HUES48 (cell line): Measurements from ENCODE around the gene OPCML.

Experiments
- H3K27ac ChIP-seq: one replicate; pipeline ENCODE4 v1.7.0; 2013; ENCODE audit warnings: low read depth, low read length, inconsistent platforms
- H3K27me3 ChIP-seq: 2 replicates; pipeline ENCODE4 v1.6.1; 2013; ENCODE audit warnings: mild to moderate bottlenecking, low read length; ENCODE audit not compliant: control insufficient read depth, insufficient read depth
- H3K36me3 ChIP-seq: 2 replicates; pipeline ENCODE4 v1.6.1; 2013; ENCODE audit warnings: low read length; ENCODE audit not compliant: control insufficient read depth, insufficient read depth
- H3K4me1 ChIP-seq: 2 replicates; pipeline ENCODE4 v1.6.1; 2013; ENCODE audit warnings: mild to moderate bottlenecking, low read length; ENCODE audit not compliant: control insufficient read depth, insufficient read depth
- H3K4me3 ChIP-seq: 2 replicates; pipeline ENCODE4 v1.5.1; 2013; ENCODE audit warnings: mild to moderate bottlenecking, low read depth, low read length
- H3K9ac ChIP-seq: 2 replicates; pipeline ENCODE4 v1.6.1; 2013; ENCODE audit warnings: mild to moderate bottlenecking, low read depth, low read length, moderate library complexity
- H3K9me3 ChIP-seq: 2 replicates; pipeline ENCODE4 v1.6.1; 2013; ENCODE audit warnings: low read length; ENCODE audit not compliant: control insufficient read depth, insufficient read depth

OPCML gene

DNA sequence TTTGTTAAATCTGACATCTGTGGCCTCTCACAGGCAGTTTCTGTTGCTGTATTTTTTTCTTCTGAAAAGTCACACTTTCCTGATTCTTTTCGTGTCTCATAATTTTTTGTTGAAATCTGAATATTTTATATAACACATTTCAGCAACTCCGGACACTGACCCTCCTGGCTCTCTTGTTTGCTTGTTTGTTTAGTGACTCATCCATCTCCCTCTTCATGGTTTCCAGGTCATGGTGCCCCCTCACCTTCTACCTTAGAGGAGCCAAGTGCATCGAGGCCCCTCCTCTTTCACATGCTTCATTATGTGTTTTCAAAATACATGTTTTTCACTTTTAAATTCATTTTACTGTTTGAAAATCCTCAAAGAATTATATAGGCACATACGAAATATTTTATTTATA lies 562.4 kb downstream of the OPCML start:
- Histone ChIP-seq H3K27me3 (no peaks in the 10 kb centered on the region), H3K4me3 (no peak overlapping the region), H3K9ac (no peak overlapping the region), H3K9me3 (no peaks in the 10 kb centered on the region), H3K27ac (no peak overlapping the region), H3K36me3 (no peaks in the 10 kb centered on the region), H3K4me1 (no peaks in the 10 kb centered on the region)

- Histone ChIP-seq H3K4me3 (no peak overlapping the region), H3K9me3 (no peaks in the 10 kb centered on the region), H3K9ac (no peak overlapping the region), H3K27ac (no peak overlapping the region), H3K27me3 (no peaks in the 10 kb centered on the region), H3K4me1 (peaks cover 8% of the 10 kb centered on the region), H3K36me3 (no peaks in the 10 kb centered on the region)
These were observed 570.3 kb downstream of the OPCML start for GRCh38 chr11:132962041-132962440.

DNA sequence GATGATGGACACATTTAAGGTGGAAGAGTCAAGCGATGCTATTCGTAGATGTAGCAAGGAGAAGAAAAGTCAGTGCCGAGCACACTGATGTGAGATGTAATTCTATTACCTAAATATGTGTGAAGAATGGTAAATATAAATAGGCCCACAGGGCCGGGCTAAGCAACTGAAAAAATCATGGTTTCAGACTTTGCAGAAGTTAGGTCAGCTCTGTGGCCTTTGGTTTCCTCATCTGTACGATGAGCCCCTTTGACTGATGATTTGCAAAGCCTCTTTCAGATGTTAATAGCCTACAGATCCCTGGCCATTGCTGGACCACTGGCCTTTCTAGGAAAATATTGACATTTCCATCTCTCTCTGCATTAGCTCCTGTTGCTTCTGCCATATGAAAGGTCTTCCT lies 570.8 kb downstream of the OPCML start:
- H3K9ac ChIP-seq: no peak overlapping the region
- no peaks in the 10 kb centered on the region for H3K27me3 ChIP-seq
- H3K36me3 ChIP-seq: no peaks in the 10 kb centered on the region
- no peak overlapping the region for H3K27ac ChIP-seq
- H3K9me3 ChIP-seq: no peaks in the 10 kb centered on the region
- H3K4me3 ChIP-seq: no peak overlapping the region
- peaks cover 8% of the 10 kb centered on the region for H3K4me1 ChIP-seq

DNA sequence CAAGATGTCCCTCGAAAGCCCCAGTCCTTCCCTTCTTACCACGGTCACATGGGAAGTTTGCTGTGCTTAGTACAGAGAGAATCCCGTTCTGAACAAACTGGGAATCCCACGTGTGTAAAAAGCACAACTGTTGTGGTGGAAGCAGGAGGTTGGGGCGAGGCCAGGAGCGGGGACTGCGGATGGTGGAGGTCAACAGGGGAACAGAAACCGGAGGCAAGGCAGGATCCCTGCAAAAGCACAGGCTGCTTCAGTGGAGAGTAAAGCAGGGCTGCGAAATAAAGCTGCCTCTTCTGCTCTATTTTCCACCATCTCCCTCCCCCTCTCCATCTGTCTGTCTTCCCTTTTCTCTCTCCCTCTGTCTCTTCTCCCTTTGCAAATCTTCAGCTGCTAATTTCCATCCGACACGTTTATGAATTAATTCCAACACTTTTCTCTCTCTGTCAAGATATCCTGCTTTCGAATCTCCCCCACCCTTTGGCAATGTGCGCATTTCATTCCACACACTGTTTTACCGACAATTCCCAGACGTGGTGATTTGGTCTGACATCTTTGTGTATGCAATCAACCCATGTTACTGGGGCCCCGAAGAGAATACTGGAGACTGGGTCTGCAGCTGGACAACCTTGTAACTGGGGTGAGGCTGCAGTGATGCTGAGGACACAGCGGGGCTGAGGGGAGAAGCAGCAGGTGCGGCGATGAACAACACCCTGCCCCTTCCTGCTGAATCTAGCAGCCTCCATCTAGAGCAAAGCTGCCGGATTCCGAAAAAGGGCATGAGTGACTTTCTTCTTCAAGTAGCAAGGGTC lies 571.8 kb downstream of the OPCML start:
- no peaks in the 10 kb centered on the region for H3K27me3 ChIP-seq
- H3K9ac ChIP-seq: no peak overlapping the region
- no peak overlapping the region for H3K27ac ChIP-seq

GRCh38 chr11:132959693-132960092 lies 572.6 kb downstream of the OPCML start:
- Histone ChIP-seq H3K4me3 (no peak overlapping the region), H3K4me1 (peaks cover 8% of the 10 kb centered on the region), H3K36me3 (no peaks in the 10 kb centered on the region), H3K9me3 (no peaks in the 10 kb centered on the region), H3K27me3 (no peaks in the 10 kb centered on the region), H3K9ac (no peak overlapping the region), H3K27ac (no peak overlapping the region)

More for the DNA sequence above, 571.8 kb downstream of the OPCML start:
- Histone ChIP-seq H3K9me3 (no peaks in the 10 kb centered on the region), H3K4me1 (peaks cover 8% of the 10 kb centered on the region), H3K36me3 (no peaks in the 10 kb centered on the region), H3K4me3 (no peak overlapping the region)

DNA sequence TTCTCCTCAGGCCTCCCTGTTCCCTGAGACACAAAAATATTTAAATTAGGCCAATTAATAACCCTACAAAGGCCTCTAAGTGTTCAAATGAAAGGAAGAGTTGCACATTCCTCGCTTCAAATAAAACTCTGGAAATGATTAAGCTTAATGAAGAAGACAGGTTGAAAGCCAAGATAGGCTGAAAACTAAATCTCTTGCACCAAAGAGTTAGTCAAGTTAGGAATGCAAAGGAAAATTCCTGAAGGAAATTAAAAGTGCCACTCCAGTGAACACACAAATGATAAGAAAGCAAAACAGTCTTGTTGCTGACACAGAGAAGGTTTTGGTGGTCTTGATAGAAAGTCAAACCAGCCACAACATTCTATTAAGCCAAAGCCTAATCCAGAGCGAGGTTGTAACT lies 574.4 kb downstream of the OPCML start:
- Histone ChIP-seq H3K9me3 (no peaks in the 10 kb centered on the region), H3K4me1 (peaks cover 8% of the 10 kb centered on the region), H3K4me3 (no peak overlapping the region), H3K9ac (no peak overlapping the region), H3K27ac (no peak overlapping the region), H3K36me3 (no peaks in the 10 kb centered on the region), H3K27me3 (no peaks in the 10 kb centered on the region; the same call in 1 of the 2 replicates)

GRCh38 chr11:132948252-132948651 lies 584.0 kb downstream of the OPCML start:
- no peaks in the 10 kb centered on the region for H3K9me3 ChIP-seq
- no peak overlapping the region for H3K9ac ChIP-seq
- no peak overlapping the region for H3K27ac ChIP-seq
- H3K36me3 ChIP-seq: no peaks in the 10 kb centered on the region
- H3K4me1 ChIP-seq: peaks cover 7% of the 10 kb centered on the region; the same call in 1 of the 2 replicates
- H3K4me3 ChIP-seq: no peak overlapping the region
- peaks cover 39% of the 10 kb centered on the region for H3K27me3 ChIP-seq

DNA sequence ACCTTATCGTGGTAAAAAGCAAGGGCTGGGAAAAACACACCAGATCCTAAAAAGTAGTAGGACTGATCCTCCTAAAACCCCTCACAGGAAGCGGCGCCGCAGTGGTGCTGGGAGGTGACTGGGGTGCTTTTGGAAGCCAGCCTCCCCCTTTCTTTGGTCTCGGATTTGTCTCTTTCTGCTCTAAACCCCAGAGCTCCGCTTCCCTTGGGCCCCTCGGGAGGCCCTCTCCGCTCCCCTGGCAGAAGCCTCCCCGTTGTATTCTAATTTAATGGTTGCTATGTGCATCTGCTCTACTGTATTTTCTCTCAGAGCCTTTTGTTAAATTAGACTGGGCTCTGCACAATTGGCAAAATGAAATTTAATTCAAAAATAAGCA lies 587.7 kb downstream of the OPCML start:
- H3K27ac ChIP-seq: no peak overlapping the region
- H3K36me3 ChIP-seq: no peaks in the 10 kb centered on the region
- no peaks in the 10 kb centered on the region for H3K9me3 ChIP-seq
- H3K4me3 ChIP-seq: peak overlapping the region; percentile 85
- peaks cover 7% of the 10 kb centered on the region; the same call in 1 of the 2 replicates for H3K4me1 ChIP-seq
- no peak overlapping the region for H3K9ac ChIP-seq
- peaks cover 45% of the 10 kb centered on the region for H3K27me3 ChIP-seq

GRCh38 chr11:132943706-132944568 lies 588.4 kb downstream of the OPCML start:
- Histone ChIP-seq H3K9me3 (no peaks in the 10 kb centered on the region), H3K9ac (no peak overlapping the region), H3K27me3 (peaks cover 41% of the 10 kb centered on the region), H3K36me3 (no peaks in the 10 kb centered on the region), H3K4me3 (peak overlapping the region; percentile 85), H3K27ac (no peak overlapping the region), H3K4me1 (peaks cover 7% of the 10 kb centered on the region; the same call in 1 of the 2 replicates)

- Histone ChIP-seq H3K27ac (no peak overlapping the region), H3K4me1 (peaks cover 7% of the 10 kb centered on the region; the same call in 1 of the 2 replicates), H3K9me3 (no peaks in the 10 kb centered on the region), H3K36me3 (no peaks in the 10 kb centered on the region), H3K4me3 (peak overlapping the region; percentile 85), H3K9ac (no peak overlapping the region), H3K27me3 (peaks cover 41% of the 10 kb centered on the region)
These were observed 589.0 kb downstream of the OPCML start for GRCh38 chr11:132943357-132943705.
